ENCODE results near the gene NUDT21.

Gene NUDT21

DNA sequence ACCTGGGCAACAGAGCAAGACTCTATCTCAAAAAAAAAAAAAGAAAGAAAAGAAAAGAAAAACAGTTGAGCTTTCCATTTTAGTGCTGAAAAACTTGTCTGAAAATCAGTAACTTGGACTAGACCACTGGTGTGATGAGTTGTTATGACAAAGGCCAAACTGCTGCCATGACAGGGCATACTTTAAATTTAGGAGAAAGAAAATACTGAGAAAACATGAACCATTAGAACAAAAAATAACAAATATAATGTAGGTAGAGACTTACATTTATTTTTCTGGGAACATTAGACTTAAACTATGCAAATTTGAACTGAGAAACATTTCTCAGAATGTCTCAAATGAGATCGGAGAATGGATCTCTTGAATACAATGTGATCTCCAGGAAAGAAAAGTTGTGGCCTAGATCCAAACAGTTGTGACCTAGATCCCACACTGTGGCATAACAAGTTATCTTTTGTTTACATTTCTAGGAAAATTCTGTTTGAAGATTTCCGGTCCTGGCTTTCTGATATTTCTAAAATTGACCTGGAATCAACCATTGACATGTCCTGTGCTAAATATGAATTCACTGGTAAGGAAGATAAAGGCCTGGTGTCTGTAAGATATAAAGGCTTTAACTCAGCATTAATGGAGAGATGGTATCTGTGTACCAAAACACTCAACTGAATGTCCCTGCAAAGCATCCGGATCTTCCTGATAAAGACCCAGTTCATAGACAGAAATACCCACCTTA is 11.1 kb upstream of the NUDT21 start:
- no peak for DNase-seq (ENCODE audit: low read depth)

DNA sequence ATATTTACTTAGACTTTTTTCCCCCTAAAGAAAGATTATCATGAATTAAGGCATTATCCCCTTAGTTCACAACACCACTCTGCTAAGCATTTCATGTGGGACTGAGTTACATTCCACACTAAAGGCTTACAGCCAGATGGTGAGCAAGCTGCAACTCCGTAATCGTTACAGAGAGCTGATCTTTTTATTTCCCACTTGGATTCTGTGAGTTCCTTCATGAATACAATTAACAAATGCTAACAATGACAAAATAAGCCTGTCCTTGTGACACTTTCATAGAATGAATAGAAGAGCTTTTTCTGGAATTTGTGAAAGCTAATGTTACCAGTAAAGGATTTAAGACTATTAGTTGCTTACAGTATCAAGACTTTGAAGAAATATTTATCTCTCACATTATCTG is 9.0 kb upstream of the NUDT21 start:
- DNase-seq (ENCODE audit: low read depth): no peak

DNA sequence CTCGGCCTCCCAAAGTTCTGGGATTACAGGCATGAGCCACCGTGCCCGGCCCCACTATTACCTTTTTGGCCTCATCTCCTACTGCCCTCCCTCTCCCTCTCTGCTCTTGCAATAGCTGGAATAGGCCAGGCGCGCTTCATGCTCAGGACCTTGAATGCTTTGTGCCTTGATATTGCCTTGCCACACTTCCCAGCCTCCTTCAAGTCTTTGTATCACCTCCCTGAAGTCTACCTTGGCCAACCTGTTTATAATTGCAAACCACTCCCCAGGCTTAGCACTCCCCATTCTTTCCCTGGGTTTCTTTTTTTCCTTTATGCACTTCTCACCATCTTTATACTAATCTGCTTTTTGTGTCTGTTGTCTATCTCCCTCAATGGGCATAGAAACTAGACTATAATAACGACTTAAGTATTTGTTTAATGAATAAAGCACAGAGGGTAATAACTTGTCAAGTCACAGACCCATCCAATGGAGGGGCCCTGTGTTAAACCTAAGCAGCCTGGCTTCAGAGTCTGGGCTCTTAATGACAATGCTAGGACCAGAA is 6.9 kb upstream of the NUDT21 start:
- DNase-seq (ENCODE audit: low read depth): no peak

DNA sequence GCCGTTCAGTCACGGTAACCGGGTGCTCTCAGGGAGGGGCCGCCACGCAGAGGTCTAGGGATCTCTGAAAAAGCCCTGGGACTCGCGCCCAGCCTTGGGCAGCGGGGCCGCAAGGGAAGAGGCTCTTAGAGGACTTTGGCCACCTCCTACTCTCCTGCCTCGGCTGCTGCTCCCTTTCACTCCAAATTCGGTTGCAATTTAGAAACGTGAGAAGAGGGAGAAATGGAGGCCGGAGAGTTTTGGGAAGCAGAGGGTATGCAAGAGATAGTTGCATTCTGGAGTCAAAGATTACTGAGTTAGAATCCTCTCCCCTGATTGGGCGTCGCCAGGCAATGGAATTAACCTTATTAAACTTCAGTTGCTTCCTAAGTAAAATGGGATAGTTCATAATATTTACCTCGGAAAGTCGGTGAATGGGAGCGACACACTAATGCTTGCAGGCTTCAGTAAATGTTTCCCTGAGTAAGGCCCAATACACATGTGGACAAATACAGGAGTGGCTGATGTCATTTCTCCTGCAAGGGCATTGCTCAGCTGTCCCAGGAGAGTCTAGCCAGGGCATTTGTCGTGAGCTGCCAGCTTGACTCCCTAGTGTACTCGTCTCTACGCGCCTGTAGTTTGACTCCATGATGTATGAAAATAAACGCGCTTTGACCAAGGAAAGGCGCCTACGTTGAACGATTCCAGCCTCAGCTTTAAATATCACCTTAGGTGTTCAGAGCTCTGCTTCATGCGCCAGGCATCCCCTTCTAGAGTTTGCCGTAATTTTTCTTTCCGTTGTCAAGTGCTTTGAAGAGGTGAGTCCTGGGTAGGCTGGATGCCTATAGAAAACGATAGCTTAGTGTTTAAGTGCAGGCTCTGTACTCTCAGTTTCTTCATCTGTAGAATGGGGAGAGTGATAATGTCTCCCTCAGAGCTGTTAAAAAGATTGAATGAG is 889 bp upstream of the NUDT21 start:
- peak; percentile 20 for DNase-seq (ENCODE audit: low read depth)

DNA sequence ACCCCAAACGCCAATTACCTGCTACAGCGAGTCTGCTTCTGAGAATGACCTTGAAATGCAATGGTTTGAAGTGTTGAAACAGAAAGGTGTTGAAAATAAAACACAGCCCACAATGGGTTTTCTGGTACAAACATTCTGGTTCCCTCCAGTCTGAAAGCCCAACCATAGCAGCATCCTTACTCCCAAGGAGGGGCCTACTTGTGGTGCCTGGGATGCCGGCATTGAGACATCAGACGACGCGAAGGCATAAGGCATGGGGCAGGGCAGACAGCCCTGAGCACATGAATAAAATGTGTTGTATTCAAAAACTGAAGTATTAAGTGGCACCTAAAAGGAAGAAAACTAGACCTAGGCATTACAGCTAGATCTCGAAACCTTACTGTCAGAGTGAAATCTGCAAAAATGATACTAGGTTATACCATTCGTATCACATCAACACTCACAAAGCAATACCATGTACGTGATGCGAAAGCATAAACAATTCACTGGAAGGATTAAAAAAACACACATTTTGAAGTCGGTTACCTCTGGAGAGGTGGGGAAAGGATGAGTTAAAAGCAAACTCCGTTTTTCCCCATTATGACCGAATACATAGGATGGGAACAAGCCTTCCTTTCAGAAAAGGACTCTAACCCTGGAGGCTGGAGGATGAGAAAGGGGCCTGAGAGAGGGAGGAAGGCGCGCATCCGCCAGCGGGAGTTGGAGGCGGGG is 702 bp downstream of the NUDT21 start:
- DNase-seq (ENCODE audit: low read depth): no peak

DNA sequence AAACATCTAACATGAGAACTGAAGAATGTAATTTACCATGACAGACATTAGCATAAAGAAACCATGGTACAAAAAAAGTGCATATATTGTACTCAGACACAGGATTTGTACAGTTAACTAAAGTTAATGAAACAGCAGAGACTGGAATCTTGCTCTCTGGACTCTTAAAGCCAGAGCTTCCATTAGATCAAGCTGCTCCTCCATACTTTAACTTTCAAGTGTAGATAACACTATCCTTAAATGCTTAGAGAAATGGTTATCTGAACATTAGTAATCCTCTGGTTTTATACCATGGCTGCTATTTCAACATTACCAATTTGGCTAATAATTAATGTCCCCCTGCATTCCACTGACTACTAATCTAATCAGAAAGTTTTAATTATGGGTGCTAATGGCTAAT is 3.1 kb downstream of the NUDT21 start:
- no peak for DNase-seq (ENCODE audit: low read depth)

DNA sequence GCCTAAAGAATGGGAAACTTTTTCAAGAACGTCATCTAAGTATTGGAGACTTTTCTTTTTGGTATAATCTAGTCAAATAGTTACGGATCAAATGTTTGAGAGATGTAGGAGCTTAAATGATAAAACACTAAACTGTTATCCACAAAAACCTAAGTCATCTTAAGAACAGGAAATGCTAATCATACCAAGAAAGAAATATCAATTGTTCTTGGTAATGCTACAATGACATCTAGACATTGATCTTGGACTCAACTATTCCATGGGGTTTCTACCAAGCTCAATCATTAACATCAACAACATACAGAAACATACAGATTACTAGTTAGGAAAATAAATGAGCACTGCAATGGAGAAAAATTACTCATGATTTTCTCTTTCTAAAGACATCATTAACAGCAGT is 3.8 kb downstream of the NUDT21 start:
- no peak for DNase-seq (ENCODE audit: low read depth)

DNA sequence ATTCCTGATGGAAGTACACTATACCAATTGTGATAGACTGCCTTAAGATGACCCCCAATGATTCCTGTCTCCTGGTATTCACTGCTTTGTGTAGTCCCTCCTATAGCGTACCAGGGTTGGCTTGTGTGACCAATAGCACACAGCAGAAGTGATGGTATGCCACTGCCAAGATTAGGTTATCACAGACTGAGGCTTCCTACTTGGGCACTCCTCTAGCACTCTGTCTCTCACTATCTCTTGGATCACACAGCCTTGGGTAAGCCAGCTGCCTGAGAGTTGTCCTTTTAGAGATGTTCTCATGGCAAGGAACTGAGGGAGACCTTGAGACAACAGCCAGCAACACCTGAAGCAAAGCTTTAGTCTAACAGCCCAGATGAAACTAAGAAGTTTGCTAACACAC is 13.1 kb downstream of the NUDT21 start:
- DNase-seq (ENCODE audit: low read depth): no peak

DNA sequence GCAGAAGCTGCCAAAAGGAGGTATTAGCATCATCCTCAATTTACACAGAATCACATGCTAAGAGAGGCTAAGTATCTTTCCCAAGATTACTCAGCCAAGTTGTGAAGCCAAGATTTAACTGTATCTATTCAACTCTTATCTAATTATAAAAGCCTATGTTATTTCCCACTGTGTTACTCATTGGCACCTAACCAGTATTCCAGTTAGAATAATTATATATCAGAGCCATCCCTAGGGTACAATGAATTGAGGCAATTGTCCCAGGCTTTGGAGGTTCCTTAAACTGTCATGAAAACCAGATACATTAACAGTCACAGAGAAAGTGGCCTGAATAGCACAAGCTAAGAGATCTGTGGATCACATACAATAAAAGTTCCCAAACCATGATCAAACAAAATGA is 14.9 kb downstream of the NUDT21 start:
- DNase-seq (ENCODE audit: low read depth): no peak

DNA sequence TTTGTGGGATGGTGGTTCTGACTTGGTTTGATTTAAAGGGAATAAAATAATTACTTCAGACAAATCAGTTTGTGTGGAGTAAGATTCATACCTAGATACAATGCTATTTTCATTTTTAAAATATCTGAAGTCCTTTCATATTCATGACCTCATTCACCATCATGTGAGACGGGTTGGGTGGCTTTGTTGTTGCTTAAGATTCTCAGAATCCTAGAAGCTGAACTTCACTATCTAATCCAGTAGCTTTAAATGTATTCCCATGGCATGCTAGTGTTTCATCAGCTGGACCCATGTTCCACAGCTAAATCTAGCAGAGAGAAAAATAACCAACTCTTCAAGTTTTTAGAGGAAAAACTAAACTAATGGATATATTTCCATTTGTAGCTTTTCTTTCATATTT is 23.0 kb downstream of the NUDT21 start:
- DNase-seq (ENCODE audit: low read depth): no peak

DNA sequence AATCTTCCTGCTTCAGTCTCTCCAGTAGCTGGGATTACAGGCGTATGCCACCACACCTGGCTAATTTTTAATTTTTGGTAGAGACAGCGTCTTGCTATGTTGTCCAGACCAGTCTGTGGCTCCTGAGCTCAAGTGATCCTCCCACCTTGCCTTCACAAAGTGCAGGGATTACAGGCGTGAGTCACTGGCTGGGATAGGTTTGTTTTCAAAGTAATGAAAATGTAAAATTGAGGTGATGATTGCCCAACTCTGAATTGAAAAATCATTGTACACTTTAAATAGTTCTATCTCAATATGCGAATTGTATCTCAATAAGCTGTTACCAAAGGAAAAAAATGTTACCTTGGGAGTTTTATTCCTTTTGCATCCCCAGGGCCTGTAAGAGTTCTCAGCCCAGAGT is 24.5 kb downstream of the NUDT21 start:
- DNase-seq (ENCODE audit: low read depth): no peak

DNA sequence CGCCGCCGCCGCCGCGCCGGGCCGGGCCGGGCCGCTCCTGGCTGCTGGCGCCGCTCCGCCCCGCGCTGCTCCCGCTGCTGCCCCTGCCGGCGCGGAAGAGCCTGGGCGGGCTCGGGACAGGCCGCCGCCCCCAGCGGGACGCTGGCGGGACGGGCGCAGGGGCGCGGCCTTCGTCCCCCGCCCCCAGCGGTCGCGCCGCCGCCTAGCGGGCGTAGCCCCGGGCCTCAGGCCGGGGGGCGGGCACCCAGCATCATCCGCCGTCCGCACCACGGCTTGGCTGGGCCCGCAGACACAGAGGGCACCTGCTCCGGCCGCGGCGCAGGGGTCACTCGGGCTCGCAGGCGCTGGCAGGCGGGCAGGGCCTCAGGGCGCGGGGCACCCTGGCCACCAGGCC is 25.7 kb downstream of the NUDT21 start, which contains the start of gene AMFR:
Gene AMFR, minus strand, starts transcription at position 107 of the 394 bp plus-strand sequence. CDS start 218 bp downstream, outside the sequence.
- peak; percentile 44 for DNase-seq (ENCODE audit: low read depth)

DNA sequence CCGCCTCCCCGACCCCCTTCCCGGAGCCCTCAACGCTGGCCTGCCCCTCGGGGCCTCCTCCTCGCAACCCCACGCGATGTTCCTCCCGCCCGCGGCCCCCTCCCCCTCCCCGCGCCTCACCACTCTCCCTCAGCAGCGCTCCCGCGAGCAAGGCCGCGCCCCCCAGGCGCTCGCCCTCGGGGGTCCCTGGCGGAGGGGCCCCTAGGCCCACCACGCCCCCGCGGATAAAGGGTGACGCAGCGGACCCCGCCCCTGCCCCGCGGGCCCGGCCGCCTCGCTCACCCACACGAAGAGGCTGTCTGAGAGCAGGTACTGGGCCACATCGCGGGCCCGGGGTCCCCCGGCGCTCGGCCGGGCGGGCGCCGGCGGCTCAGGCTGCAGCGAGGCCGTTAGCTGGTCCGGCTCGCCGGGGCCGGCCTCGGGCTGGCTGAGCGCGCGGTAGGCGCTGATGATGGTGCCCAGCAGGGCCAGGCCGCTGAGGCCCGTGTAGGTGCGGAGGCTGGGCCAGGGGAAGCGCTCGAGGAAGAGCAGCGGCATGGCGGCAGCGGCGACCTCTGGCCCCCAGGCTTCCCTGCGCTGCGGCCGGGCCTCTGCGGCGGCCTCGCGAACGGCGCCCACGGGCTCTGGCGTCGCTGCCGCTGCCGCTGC is 26.2 kb downstream of the NUDT21 start:
- peak; percentile 27 for DNase-seq (ENCODE audit: low read depth)

DNA sequence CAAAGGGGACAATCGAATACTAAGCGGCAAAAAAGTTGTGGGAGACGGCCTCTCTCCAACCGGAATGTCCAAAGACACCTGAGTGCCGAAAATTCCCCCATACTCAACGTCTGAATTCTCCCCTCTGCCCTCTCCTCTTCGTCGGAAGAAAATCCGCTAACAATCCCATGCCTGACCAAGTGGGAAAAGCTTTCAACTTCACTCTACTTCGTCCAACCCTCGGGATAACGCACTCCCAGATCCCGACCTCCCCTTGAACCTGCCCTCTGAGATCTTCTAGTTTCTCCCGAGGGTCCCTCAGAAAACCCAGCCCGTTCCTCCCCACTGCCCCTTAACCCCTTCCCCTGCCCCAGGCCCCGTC is 26.7 kb downstream of the NUDT21 start:
- no peak for DNase-seq (ENCODE audit: low read depth)

DNA sequence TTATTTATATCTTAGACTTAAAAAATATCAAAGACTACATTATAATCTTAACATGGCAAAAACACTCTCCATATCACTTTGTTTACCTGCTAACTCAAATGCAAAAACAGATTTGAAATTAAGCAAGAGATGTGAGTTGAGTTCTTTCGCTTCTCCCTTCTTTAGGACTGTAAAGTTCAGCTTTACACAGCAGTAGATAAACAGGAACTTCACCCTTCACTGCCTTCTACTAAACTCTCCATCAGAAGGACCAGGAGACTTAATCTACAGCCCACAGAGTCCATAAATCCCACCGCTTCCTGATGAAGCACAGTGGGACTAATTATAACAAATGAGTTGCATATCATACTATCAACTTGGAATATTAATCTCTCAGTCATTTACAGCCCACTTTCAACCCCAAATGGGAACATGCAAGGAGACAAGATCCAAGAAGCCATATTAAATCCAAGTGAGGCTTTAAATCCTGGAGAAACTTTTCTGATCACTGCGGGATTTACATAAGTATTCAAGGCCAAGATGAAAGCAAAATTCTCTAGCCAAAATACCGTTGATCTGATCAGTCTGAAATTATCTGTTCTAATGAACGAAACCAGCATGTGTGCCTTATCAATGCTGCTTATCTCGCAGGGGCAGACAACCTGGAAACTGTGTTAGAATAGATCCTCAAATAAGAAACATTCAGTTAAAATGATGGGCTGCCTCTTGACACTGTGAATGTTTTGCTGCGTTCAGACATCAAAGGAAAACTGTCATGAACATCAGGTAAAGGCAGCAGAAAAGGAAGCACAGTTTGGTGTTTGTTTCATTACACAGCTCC is 27.3 kb downstream of the NUDT21 start:
- DNase-seq (ENCODE audit: low read depth): no peak

DNA sequence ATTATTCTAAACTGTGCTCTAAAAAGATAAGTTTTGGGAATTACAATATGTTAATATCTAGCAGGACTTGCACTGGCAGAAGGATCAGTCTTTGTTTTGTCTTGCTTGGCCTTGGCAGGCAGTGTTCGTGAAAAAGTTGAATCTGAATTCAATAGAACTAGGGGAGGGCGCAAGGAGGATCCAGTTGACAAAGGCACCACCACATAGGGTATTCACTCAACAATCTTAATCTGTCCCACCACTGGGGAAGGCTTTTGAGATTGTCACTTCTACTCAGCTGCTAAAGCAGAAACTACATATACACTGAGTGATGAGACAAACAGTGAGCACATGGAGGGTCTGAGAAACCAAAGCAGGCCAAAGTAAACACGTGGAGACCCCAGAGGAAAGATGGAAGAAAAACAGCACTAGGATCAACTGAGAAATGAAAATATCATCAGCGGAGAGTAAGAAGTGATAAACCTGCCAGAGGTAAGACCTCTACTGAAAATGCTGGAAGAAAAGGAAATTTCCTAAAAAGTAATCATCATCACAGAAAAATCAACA is 28.2 kb downstream of the NUDT21 start:
- DNase-seq (ENCODE audit: low read depth): no peak

DNA sequence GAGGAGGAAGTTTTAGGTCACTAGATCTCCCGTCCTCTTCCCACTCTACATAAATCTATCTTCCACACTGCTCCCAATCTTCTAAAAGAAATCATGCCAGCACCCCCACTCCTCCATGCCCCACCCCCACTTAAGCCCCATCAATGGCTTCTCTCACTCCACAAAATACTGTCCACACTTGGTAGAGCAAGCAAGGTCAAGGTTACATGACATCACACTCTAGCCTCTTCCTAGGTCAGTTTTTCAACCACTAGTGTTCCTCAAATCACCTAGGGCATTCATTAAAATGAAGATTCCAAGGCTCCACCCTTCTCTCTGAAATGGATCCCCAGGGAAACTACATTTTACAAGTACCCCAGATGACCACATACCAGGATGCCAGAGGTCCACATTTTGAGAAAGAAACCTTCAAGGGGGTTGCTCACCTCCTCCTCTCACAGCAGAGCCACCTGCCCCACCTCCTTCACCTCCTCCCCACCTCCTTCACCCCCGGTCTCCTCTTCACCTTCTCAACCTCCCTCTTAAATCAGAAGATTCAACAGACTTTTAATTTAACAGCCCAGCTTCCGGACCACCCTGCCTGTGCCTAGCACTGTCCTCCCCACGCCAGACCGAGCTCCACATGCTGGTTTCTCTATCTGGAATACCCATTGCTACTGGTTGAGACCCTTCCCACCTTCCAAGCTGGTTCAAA is 29.0 kb downstream of the NUDT21 start:
- no peak for DNase-seq (ENCODE audit: low read depth)

DNA sequence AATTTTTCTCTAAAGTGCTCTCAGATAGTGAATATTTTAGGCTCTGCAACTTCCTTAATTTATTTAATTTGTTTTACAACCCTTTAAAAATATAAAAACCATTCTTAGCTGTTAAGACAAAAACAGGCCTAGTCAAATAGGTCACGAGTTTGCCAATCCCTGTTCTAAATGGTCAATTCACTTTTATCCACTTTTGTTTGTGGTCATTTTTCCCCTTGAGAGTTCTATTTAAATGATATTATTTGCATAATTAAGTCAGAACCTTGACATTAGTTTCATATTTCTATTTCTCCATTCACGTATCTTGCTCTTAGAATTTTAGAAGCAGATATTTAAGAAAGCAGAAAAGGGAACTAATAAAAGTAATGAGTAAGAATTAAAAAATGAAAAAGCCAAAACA is 29.8 kb downstream of the NUDT21 start:
- DNase-seq (ENCODE audit: low read depth): no peak

DNA sequence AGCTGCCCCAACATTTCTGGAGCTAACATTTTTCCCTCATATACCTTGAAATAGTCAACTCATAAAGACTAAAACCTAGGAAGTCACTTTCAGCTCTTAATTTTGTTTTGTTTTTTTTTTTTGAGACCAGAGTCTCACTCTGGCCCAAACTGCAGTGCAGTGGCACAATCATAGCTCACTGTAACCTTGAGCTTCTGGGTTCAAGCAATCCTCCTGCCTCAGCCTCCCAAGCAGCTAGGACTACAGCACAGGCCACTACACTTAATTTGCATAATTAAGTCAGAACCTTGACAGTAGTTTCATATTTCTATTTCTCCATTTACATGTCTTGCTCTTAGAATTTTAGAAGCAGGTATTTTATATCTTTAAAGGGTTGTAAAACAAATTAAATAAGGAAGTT is 30.5 kb downstream of the NUDT21 start:
- DNase-seq (ENCODE audit: low read depth): no peak

All from stimulated activated CD8-positive, alpha-beta memory T cell treated with anti-CD3 and anti-CD28 coated beads, Interleukin-4, amount 100 ng/mL, for 24 hours (primary cell).